HG03108 (cell line): ENCODE data around the gene SETDB1.
"Not testable (repeated sequence)": the region's sequence is repeated elsewhere in the genome, so short reads cannot be mapped to it uniquely, and the experiment has no call there.

Experiments
- ATAC-seq: cut with Tn5 transposase; IDR thresholded peaks from one replicate; pipeline ENCODE4 v1.9.1; 2021; ENCODE audit warnings: moderate library complexity; ENCODE audit not compliant: unreplicated experiment

The SETDB1 gene

DNA sequence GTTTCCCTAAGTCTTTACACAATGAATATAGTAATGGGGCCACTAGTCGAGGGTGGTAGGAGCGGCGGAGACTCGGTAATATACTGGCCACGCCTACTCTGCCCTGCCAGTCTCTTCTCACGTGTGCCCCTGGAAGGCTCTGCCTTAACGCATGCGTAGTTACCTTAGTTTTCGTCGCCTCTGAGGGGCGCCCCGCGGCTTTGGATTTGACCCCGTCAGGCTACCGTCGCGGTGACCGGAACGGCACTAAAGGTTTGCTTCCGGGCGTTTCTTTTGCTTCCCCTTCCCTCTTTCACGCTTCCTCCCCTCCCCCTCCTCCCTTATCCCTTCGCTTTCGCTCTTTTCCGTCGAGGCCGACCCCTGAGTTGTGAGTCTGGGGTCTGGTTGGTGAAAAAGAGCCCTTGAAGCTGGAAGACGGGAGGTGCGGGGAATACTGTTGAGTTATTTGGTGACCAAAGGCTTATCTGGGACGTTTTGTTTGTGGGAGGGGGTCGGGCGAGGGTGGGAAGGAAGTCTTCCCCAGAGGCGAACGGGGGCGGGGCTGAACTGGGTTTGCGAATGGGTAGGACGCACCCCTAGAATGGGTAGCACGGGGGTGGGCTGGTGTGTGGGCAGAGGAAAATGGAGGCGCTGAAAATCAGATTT lies at the start of gene SETDB1:
Gene SETDB1 (plus strand): TSS at position 267 of the 645 bp plus-strand sequence. CDS start 1,352 bp downstream, outside the sequence.
- peak; percentile 87 for ATAC-seq

- not testable (repeated sequence) for ATAC-seq
Observed at GRCh38 chr1:150878931-150879330, 47.2 kb upstream of the SETDB1 start.

DNA sequence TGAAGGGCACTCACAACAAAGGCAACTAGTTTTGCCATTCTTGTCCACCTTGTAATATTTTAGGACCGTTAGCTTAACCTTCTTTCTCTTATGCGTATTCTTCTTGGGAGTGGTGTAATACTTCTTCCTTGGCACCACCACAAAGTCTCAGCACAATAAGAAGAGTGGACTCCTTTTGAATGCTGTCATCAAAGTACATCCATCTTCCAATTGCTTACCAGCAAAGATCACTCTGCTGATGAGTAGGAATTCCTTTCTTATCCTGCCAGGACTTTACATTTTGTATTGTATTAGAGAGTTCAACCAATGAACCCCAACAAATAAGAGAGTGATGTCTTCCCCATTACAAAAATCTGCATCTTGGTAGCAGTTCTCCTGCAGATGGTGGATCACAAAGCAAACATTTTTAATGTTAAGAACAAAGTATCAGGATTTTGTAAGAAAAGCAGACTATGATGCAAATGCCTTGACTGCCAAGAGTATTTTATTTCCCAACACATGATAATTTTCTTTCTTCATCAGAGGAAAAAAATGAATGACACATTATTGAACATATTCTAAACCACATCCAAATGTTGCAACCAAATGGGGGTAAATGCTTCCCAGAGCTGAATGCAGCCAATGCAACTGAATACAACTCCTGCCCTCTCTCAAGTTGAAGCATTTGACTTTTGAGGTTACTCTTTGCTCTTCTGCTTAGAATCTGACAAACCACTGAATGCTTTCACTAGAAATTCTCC lies 44.7 kb upstream of the SETDB1 start:
- ATAC-seq = no peak

GRCh38 chr1:150883121-150883520 lies 43.0 kb upstream of the SETDB1 start:
- ATAC-seq = not testable (repeated sequence)

DNA sequence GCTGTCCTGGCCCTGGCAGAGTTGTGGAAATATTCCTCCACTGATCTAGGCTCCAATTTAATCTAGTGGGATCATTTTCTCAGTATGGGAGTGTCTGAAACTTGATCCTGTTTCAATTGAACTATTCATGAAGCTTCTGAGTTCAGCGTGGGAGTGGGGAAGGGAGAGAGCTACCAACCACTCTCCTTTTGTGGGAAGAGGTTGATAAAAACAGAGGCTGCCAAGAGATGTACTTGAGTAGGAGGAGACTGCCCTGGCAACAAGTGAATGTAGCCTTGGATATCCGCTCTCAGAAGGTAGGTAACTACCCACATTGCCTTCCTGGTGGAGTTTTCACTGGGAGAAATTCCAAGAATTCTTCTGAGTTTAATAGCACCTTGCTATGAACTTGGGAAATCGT lies 39.1 kb upstream of the SETDB1 start, which contains the start of gene CTXND2:
Gene CTXND2 (plus strand): TSS at position 119 of the 400 bp plus-strand sequence. CDS start 25,179 bp downstream, outside the sequence.
- no peak for ATAC-seq

DNA sequence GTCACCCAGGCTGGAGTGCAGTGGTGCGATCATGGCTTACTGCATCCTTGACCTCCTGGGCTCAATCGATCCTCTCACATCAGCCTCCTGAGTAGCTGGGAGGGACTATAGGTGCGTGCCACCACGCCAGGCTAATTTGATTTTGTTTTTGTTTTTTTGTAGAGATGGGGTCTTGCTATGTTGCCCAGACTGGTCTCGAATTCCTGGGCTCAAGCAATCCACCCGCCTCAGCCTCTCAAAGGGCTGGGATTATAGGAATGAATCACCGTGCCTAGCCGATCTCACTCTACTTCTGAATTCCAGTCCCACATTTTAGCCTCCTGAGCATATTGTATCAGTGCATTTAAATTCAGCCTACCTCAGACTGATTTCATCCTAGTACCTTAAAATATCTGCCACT lies 37.4 kb upstream of the SETDB1 start:
- ATAC-seq = no peak

DNA sequence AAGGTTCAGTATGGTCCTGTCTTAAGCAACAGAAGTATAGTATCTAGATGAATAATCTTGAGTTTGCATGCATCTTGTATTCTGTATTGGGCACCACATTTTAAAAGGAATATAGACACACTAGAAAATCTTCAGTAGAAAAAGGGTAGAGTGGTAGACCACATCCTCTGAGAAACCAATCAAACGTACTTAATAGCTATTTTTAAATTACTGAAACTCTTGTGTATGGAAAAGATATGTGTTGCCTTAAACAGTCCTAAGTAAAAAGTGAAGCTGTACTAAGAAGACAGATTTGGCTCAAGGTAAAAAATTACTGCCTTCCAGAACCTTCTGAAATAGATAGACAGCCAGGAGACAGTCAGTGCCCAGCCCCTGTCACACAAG lies 36.1 kb upstream of the SETDB1 start:
- no peak for ATAC-seq

DNA sequence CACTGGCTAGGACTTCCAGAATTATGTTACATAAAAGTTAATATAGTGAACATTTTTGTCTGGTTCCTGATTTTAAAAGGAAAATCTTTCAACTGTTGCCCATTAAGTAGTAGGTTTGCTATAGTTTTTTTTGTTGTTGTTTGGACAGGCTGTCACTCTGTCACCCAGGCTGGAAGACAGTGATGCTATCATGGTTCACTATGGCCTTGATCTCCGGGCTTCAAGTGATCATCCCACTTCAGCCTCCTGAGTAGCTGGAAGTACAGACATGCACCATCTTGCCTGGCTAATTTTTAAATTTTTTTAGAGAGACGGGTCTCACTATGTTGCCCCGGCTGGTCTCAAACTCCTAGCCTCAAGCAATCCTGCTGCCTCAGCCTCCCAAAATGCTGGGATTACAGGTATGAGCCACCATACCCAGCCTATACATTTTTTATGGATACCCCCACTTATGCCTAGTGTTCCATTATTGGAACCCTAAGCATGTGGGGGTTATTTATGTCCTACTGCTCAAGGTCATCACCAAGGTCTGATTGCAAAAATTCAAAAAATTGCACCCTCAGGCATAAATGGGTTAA lies 32.7 kb upstream of the SETDB1 start:
- no peak for ATAC-seq

DNA sequence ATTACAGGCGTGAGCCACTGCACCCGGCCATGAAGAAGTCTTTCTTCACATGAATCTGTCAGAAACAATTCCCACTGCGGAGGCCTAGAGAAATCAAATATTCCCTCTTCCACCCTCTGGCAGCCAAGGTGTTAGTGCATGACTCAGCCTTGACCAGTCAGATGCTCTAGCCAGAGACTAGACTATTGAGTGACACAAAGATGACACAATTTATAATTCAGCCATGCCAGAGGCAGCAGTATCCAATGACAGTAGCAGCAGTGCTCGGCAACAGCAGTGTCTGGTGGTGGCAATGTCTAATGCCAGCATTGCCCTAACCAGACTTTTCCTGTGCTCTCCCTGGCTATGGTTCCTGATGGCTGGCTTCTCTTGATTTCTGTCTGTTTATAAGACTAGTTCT lies 30.5 kb upstream of the SETDB1 start:
- ATAC-seq = no peak

DNA sequence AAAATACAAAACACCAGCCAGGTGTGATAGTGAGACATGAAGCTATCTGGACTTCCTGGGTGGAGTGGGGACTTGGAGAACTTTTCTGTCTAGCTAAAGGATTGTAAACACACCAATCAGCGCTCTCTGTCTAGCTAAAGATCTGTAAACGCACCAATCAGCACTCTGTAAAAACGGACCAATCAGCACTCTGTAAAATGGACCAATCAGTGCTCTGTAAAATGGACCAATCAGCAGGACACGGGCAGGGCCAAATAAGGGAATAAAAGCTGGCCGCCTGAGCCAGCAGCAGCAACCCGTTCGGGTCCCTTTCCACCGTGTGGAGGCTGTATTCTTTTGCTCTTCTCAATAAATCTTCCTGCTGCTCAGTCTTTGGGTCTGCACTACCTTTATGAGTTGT lies 26.4 kb upstream of the SETDB1 start:
- not testable (repeated sequence) for ATAC-seq

- no peak for ATAC-seq
Observed at GRCh38 chr1:150902346-150902745, 23.8 kb upstream of the SETDB1 start.

DNA sequence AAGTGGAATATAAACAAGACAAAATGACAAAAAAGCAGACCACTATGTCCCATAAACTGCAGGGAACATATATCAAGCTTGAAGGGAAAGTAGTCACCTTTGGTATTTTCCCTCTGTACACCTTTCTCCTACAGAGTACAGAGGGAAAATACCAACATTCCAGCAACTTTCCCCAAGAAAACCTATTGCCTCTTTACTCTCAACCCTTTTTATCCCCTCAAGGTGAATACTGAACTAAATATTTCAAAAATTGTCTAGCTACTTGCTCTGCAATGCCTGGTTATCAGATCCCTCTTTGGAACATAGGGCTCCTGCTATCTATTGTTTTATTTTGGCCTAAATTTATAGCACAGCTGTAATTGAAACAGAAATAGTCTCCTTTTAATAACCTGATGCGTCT lies 23.4 kb upstream of the SETDB1 start:
- ATAC-seq = no peak

DNA sequence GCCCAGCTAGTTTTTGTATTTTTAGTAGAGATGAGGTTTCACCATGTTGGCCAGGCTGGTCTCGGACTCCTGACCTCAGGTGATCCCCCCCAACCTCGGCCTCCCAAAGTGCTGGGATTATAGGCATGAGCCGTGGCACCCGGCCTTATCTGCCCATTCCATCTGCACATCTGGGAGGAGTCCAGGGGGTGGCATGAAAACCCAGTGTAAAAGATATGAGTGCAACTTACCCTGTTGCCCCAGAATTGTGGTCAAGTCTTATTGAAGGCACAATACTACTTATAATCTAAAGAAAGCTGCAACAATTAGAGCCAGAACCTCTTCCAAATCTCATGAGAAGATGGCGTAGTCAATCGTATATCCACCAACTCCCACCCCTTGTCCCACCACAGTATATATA lies 20.9 kb upstream of the SETDB1 start:
- ATAC-seq = no peak

DNA sequence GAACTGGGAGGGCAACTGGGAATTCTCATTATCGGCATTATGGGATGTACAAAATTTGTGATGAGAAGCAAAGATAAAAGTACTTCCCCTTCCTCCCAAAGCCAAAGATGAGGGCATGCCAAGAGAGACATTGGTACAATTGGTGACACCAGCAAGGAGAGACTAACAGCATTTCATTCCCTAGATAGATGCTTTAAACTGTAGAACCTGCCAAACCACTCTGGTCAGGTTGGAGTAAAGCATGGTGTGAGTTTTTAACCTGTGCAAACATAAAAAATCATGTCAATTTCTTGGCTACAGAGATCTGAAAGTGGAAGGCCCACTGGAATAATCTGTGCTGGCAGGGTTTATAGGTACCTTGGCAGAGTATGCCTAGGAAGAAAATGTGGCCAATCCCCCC lies 19.8 kb upstream of the SETDB1 start:
- ATAC-seq = no peak

DNA sequence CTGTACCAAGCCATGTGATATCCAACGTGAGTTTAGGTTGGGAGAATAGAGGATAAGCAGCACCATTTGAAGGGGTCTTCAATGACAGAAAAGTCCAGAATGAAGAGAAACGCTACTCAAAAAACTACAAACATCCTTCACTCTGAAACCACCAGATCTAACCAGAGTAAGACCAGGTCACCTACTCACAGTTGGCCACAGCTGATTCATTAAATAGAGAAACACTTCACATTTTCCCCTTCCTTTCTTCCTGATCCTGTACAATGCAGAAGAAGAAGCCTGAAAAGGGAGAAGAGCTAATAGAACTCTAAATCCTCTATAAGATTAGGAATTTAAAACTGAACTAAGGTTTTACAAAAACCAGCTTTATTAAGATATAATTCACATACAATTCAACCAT lies 19.4 kb upstream of the SETDB1 start:
- no peak for ATAC-seq

DNA sequence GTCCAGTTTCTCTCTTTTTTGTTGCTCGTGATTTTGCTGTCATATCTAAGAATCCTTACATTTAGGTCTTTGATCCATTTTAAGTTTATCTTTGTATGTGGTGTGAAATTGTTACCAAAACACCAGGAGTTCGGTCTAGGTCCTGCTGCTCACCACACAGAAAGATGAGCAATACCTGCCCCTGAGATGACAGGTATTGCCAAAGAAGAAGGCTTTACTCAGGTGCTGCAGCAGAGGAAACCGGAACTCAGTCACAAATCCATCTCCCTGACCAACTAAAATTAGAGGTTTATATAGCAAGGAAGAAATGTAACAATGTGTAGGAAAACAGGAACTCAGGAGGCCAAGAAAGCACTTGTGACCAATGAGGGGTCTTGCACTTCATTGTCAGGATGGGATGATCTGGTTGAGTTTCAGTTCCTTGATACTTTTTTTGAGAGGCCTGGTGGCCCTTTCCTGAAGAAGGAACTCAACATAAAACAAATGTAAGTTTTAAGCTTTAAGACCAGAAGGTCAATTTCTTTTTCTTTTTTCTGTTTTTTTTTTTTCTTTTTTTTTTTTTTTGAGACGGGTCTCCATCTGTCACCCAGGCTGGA lies 16.5 kb upstream of the SETDB1 start:
- ATAC-seq = no peak

- ATAC-seq = no peak
Observed at GRCh38 chr1:150912623-150913022, 13.5 kb upstream of the SETDB1 start.

- no peak for ATAC-seq
Observed at GRCh38 chr1:150917387-150917786, 8.8 kb upstream of the SETDB1 start.

GRCh38 chr1:150922519-150922975 lies 3.6 kb upstream of the SETDB1 start:
- ATAC-seq = peak; percentile 54

- ATAC-seq = no peak
Observed at GRCh38 chr1:150925080-150925479, 1.1 kb upstream of the SETDB1 start.

GRCh38 chr1:150927624-150928023 lies 1.5 kb downstream of the SETDB1 start:
- ATAC-seq = no peak

DNA sequence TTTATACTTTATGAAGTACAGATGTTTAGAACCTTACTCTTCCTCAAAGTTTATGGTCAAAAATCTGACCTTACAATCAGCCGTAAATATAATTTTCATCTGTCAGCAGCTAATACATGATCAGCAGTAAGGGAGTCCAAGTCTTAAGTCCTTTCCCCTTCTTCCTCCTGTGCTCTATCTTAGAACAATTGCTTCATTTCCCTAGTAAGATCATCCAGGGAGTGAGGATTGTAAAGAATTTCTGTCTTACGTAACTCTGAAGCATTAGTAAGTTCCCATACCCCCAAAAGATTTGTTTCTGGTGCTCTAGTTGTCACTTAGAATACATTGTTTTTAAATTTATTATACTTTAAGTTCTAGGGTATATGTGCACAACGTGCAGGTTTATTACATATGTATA lies 2.1 kb downstream of the SETDB1 start:
- no peak for ATAC-seq
